GM15510 (cell line): ENCODE results near the gene DUOXA2.

Experiments used
- POLR2A ChIP-seq: IDR thresholded peaks from 3 replicates; pipeline ENCODE4 v1.6.1; 2011; ENCODE audit warnings: borderline replicate concordance; ENCODE audit not compliant: insufficient read length; ENCODE audit errors: extremely low read depth

Gene DUOXA2

GRCh38 chr15:45114076-45114750, at the start of gene DUOXA2, which contains the start of gene DUOX2:
Gene DUOXA2 (plus strand): TSS chr15:45114326. CDS start chr15:45114606, 280 bp downstream.
Gene DUOX2 (minus strand): TSS chr15:45114172. CDS start chr15:45113411, 761 bp downstream.
- TF ChIP-seq POLR2A: no peak

GRCh38 chr15:45064386-45064785, 49.7 kb upstream of the DUOXA2 start:
- TF ChIP-seq POLR2A: no peak

- no peak for TF ChIP-seq POLR2A
Observed at GRCh38 chr15:45083223-45083622, 30.9 kb upstream of the DUOXA2 start.

- TF ChIP-seq POLR2A: no peak
Observed at GRCh38 chr15:45084163-45084562, 30.0 kb upstream of the DUOXA2 start.

GRCh38 chr15:45087513-45087912, 26.6 kb upstream of the DUOXA2 start:
- TF ChIP-seq POLR2A: no peak

GRCh38 chr15:45088801-45089711, 25.1 kb upstream of the DUOXA2 start:
- TF ChIP-seq POLR2A: no peak

GRCh38 chr15:45089712-45090373, 24.3 kb upstream of the DUOXA2 start:
- TF ChIP-seq POLR2A: no peak

GRCh38 chr15:45091161-45091560, 23.0 kb upstream of the DUOXA2 start:
- no peak for TF ChIP-seq POLR2A

GRCh38 chr15:45091576-45091975, 22.6 kb upstream of the DUOXA2 start:
- no peak for TF ChIP-seq POLR2A

GRCh38 chr15:45093013-45093412, 21.1 kb upstream of the DUOXA2 start:
- TF ChIP-seq POLR2A: no peak

GRCh38 chr15:45093622-45094357, 20.3 kb upstream of the DUOXA2 start:
- no peak for TF ChIP-seq POLR2A

GRCh38 chr15:45094358-45094730, 19.8 kb upstream of the DUOXA2 start:
- no peak for TF ChIP-seq POLR2A

- no peak for TF ChIP-seq POLR2A
Observed at GRCh38 chr15:45095661-45096060, 18.5 kb upstream of the DUOXA2 start.

- TF ChIP-seq POLR2A: no peak
Observed at GRCh38 chr15:45097466-45097865, 16.7 kb upstream of the DUOXA2 start.
